Stomach (tissue), 4 donors: Measurements from ENCODE around the gene DCAF6.

Experiments
- EP300 ChIP-seq: sonication (generic); formaldehyde crosslinking; IDR thresholded peaks from one replicate; pipeline ENCODE4 v1.6.1; 2017; ENCODE audit warnings: antibody characterized with exemption
- TF ChIP-seq, protein P1 (sequence below), 7 experiments: fragments of 450-650 bp in 4 of 7; fragments of 200-600 bp in 3 of 7; sonication (generic) in 3 of 7; IDR thresholded peaks; one replicate each; pipeline ENCODE4 v1.5.1; 2016 to 2019; ENCODE audit warnings: antibody characterized with exemption in 7 of 7, control low read depth in 2 of 7, mild to moderate bottlenecking in 1 of 7

- no peak for TF ChIP-seq EP300
- TF ChIP-seq, protein P1, sequence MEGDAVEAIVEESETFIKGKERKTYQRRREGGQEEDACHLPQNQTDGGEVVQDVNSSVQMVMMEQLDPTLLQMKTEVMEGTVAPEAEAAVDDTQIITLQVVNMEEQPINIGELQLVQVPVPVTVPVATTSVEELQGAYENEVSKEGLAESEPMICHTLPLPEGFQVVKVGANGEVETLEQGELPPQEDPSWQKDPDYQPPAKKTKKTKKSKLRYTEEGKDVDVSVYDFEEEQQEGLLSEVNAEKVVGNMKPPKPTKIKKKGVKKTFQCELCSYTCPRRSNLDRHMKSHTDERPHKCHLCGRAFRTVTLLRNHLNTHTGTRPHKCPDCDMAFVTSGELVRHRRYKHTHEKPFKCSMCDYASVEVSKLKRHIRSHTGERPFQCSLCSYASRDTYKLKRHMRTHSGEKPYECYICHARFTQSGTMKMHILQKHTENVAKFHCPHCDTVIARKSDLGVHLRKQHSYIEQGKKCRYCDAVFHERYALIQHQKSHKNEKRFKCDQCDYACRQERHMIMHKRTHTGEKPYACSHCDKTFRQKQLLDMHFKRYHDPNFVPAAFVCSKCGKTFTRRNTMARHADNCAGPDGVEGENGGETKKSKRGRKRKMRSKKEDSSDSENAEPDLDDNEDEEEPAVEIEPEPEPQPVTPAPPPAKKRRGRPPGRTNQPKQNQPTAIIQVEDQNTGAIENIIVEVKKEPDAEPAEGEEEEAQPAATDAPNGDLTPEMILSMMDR (IDR thresholded peaks at IDR 0.05) = no peak
Measured at GRCh38 chr1:168019407-168019806, 82.9 kb downstream of the DCAF6 start.
